Endothelial cell (in vitro differentiated cells): Measurements from ENCODE around the gene MTCH1. TPM values are rescaled to one million over a fixed set of nuclear protein-coding genes. Genes with fewer than 3 reads are reported as not detected.

ENCODE experiments used
- DNase-seq: peaks from one replicate; pipeline ENCODE4 v3.0.0; 2021; ENCODE audit warnings: low spot score
- H3K27ac Mint-ChIP-seq: one replicate; pipeline ENCODE4 v1.8.0; 2021; ENCODE audit warnings: mixed read lengths, inconsistent platforms; ENCODE audit not compliant: unreplicated experiment
- H3K27me3 Mint-ChIP-seq: one replicate; pipeline ENCODE4 v1.8.0; 2021; ENCODE audit warnings: mild to moderate bottlenecking, moderate library complexity, mixed read lengths, inconsistent platforms; ENCODE audit not compliant: unreplicated experiment
- H3K36me3 Mint-ChIP-seq: one replicate; pipeline ENCODE4 v1.8.0; 2021; ENCODE audit warnings: mild to moderate bottlenecking, low read depth, mixed read lengths, inconsistent platforms; ENCODE audit not compliant: unreplicated experiment
- H3K4me1 Mint-ChIP-seq: one replicate; pipeline ENCODE4 v1.8.0; 2021; ENCODE audit warnings: mild to moderate bottlenecking, mixed read lengths, inconsistent platforms; ENCODE audit not compliant: unreplicated experiment
- H3K4me3 Mint-ChIP-seq: one replicate; pipeline ENCODE4 v1.8.0; 2021; ENCODE audit warnings: mild to moderate bottlenecking, mixed read lengths, inconsistent platforms; ENCODE audit not compliant: unreplicated experiment
- H3K9me3 Mint-ChIP-seq: one replicate; pipeline ENCODE4 v1.8.0; 2021; ENCODE audit warnings: mixed read lengths, inconsistent platforms; ENCODE audit not compliant: unreplicated experiment
- total RNA-seq: library from RNA; stranded (reverse); fragmentation: NEBNext Ultra II Directional; extraction: Animal tissue kit (Norgen Biotek cat#: 25700); gene quantifications from one replicate; pipeline ENCODE4 v1.2.1, GENCODE V29; 2021; ENCODE audit not compliant: unreplicated experiment
- TF ChIP-seq, protein P1 (sequence below): fragments of 200-600 bp; sonication (generic); IDR thresholded peaks from one replicate; pipeline ENCODE4 v1.5.0; 2021; ENCODE audit warnings: antibody characterized with exemption; ENCODE audit not compliant: unreplicated experiment

Gene MTCH1
- total RNA-seq, 1 donor from 2014 or later, result 304 TPM

DNA sequence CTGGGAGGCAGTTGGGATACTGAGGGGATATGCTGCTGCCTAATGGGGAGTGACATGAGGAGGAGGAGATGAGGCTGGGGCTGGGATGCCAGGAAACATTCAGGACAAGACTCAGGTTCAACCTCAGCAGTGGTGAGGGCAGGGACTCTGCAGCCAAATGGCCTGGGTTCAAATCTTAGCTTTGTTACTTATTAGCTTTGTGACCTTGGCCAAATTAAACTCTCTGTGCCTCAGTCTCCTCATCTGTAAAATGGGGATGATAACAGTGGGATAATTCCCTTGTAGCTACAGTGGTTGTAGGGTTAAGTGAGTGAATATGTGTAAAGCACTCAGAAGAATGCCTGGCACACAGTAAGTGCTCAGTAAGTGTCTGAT is 29.6 kb downstream of the MTCH1 start:
- no peak overlapping the region for H3K27ac Mint-ChIP-seq
- H3K9me3 Mint-ChIP-seq, result no peaks in the 10 kb centered on the region
- no peak for DNase-seq
- peaks cover 16% of the 10 kb centered on the region for H3K27me3 Mint-ChIP-seq
- peaks cover 4% of the 10 kb centered on the region for H3K36me3 Mint-ChIP-seq
- TF ChIP-seq, protein P1, sequence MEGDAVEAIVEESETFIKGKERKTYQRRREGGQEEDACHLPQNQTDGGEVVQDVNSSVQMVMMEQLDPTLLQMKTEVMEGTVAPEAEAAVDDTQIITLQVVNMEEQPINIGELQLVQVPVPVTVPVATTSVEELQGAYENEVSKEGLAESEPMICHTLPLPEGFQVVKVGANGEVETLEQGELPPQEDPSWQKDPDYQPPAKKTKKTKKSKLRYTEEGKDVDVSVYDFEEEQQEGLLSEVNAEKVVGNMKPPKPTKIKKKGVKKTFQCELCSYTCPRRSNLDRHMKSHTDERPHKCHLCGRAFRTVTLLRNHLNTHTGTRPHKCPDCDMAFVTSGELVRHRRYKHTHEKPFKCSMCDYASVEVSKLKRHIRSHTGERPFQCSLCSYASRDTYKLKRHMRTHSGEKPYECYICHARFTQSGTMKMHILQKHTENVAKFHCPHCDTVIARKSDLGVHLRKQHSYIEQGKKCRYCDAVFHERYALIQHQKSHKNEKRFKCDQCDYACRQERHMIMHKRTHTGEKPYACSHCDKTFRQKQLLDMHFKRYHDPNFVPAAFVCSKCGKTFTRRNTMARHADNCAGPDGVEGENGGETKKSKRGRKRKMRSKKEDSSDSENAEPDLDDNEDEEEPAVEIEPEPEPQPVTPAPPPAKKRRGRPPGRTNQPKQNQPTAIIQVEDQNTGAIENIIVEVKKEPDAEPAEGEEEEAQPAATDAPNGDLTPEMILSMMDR, result no peak
- H3K4me1 Mint-ChIP-seq, result peaks cover 38% of the 10 kb centered on the region
- no peak overlapping the region for H3K4me3 Mint-ChIP-seq

DNA sequence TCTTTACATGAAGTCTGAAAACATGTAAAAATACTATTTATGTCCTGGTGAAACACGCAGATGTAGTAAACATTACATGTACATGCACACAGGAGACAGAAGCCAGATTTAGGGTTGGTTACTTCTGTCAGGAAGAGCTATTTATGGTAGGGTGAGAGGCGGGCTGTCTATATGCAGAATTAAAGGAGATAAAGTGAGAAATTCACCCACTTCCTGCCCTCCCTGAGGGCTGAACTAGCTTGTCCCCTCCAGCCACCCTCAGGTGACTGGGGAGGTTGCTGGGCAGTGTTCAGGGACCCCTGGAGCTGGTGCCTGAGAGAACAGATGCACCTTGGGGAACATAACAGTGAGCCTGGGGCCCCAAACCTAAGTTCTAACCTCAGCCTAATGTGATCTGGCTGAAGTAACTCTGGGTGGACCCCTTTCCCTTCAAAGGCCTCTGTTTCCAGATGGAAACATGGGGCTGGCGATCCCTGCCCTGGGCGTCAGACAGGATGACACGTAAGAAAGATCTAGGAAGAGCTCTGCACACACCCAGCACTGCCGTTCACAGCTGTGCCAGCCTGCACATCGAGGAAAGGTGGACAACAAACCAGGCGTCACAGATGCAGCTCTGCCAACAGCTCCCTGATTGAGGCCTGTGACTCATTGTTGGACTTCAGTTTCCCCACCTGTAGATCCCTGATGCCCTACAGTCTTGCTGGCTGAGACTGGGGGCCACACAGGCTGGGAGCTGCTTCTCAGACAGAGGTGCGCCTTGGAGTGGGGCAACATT is 30.1 kb downstream of the MTCH1 start:
- peaks cover 4% of the 10 kb centered on the region for H3K36me3 Mint-ChIP-seq
- H3K4me3 Mint-ChIP-seq, result peak overlapping the region; percentile 3
- H3K27me3 Mint-ChIP-seq, result peaks cover 14% of the 10 kb centered on the region
- no peak overlapping the region for H3K27ac Mint-ChIP-seq
- no peak for DNase-seq
- TF ChIP-seq, protein P1, result no peak
- no peaks in the 10 kb centered on the region for H3K9me3 Mint-ChIP-seq
- peaks cover 38% of the 10 kb centered on the region for H3K4me1 Mint-ChIP-seq

DNA sequence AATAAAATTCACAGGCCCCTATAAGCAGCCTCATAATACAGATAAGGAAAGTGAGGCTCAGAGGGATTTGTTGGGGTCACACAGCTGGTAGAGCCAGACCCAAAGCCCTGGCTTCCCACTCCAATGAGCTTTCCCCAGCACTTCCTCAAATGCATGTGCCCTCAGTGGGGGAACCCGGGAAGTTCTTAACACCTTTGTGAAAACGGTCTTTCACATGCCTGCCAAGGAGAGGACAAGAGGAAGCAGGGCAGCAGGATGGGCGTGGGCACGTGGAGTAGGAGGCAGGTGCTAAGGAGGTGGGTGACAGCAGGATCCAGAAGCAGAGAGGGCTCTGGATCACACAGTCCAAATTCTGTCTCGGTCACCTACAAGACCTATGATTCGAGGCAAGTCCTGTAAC is 30.9 kb downstream of the MTCH1 start:
- no peak for DNase-seq
- TF ChIP-seq, protein P1, result no peak
- Mint-ChIP-seq H3K4me1 (peaks cover 37% of the 10 kb centered on the region), H3K4me3 (peak overlapping the region; percentile 3), H3K27ac (no peak overlapping the region), H3K36me3 (peaks cover 2% of the 10 kb centered on the region), H3K27me3 (peaks cover 10% of the 10 kb centered on the region), H3K9me3 (no peaks in the 10 kb centered on the region)

DNA sequence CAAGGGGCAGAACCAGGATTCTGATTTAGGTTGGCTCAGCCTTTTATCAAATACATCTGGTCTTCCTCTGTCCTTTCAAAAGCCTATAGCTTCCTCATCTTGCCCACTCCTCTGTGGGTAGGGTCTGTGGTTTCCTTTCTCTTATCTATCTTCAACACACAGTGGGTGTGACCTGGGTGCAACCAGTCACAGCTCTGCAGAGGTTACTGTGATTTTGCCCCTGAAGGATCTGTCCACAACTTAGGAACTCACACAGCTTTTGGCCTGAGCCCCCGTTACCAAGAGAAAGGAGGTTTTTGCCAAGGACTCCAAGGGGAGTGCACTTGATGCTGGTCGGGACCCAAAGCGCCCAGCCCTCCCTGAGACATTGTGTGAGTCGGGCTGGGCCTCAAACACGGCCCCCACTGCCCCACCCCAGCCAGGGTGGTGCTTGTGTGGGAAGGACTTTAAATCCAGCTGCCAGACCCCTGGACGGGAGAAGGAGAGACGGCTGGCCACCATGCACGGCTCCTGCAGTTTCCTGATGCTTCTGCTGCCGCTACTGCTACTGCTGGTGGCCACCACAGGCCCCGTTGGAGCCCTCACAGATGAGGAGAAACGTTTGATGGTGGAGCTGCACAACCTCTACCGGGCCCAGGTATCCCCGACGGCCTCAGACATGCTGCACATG is 31.6 kb downstream of the MTCH1 start, which contains the start of gene PI16:
PI16 (plus strand) TSS at position 477 of the 670 bp plus-strand sequence; CDS start at position 500, 23 bp downstream.
- Mint-ChIP-seq H3K36me3 (no peaks in the 10 kb centered on the region), H3K9me3 (no peaks in the 10 kb centered on the region), H3K27me3 (peaks cover 7% of the 10 kb centered on the region), H3K27ac (no peak within 1 kb of the TSS), H3K4me1 (peaks cover 41% of the 10 kb centered on the region), H3K4me3 (peak within 1 kb of the TSS; percentile 3)
- TF ChIP-seq, protein P1, result no peak
- DNase-seq, result no peak

DNA sequence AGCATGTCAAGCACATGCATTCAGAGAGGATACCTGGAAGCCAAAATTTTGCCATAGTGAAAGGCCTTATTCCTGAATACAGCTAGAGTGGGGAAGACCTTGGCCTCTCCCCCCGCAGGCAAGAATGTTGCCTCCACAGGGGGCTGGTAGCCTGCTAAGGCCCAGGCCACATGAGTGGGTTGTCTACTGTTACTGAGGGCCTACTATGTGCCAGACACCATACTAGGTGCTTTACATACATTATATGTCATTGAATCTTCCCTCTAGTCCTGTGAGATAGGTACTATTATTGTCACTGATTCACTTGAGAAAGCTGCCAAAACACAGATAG is 32.1 kb downstream of the MTCH1 start:
- Mint-ChIP-seq H3K36me3 (no peaks in the 10 kb centered on the region), H3K27ac (no peak overlapping the region), H3K27me3 (peaks cover 7% of the 10 kb centered on the region), H3K9me3 (no peaks in the 10 kb centered on the region), H3K4me1 (peaks cover 42% of the 10 kb centered on the region), H3K4me3 (no peak overlapping the region)
- TF ChIP-seq, protein P1, result no peak
- no peak for DNase-seq
